ENCODE data around the gene PLTP. TPM values are rescaled to one million over a fixed set of nuclear protein-coding genes. Genes with fewer than 3 reads are reported as not detected.

Gene PLTP
- total RNA-seq, 1 experiment from 2014 or later, result 61.5 TPM

DNA sequence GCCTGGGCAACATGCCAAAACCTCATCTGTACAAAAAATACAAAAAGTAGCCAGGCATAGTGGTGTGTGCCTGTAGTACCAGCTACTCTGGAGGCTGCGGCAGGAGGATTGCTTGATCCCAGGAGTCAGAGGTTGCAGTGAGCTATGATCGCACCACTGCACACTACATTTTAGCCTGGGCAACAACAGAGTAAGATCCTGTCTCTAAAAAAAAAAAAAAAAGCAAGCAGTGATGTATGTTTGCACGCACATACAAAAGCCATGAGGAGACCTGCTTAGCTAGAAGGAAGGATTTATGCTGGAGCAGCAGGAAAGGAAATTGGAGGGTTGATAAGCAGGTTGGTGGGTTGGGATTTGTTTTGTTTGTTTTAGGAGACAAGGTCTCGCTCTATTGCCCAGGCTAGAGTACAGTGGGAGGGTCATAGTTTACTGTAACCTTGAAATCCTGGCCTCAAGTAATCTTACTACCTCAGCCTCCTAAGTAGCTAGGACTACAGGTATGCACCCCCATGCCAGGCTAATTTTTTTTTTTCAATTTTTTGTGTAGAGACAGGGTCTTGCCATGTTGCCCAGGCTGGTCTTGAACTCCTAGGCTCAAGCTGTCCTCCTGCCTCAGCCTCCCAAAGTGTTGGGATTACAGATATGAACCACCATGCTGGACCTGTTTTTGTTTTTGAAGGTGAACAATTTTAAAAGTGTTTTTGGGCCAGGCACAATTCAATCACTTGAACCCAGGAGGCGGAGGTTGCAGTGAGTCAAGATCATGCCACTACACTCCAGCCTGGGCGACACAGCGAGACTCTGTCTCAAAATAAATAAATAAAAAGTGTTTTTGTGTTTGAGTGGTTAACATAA, 50.5 kb downstream of the PLTP start:
- DNase-seq, result no peak
- Histone ChIP-seq H3F3A (ENCODE audit: low read length, unreplicated experiment) (peaks cover under 1% of the 10 kb centered on the region), H2AFZ (ENCODE audit: low read length) (no peak overlapping the region), H3K27ac (ENCODE audit: low read length) (peak overlapping the region; percentile 65), H3K36me3 (ENCODE audit: low read depth, low read length) (no peaks in the 10 kb centered on the region), H3K9ac (ENCODE audit: low read length) (peak overlapping the region; percentile 11; the same call in 1 of the 2 replicates), H3K9me2 (replicated peaks; ENCODE audit: low read length) (no peaks in the 10 kb centered on the region), H3K9me3 (ENCODE audit: low read length) (no peaks in the 10 kb centered on the region), H3K4me2 (ENCODE audit: low read length) (no peak overlapping the region), H4K20me1 (ENCODE audit: low read length) (no peaks in the 10 kb centered on the region), H3K27me3 (ENCODE audit: low read length) (no peaks in the 10 kb centered on the region), H3K4me1 (ENCODE audit: insufficient read depth, low read length) (peaks cover 22% of the 10 kb centered on the region), H3K4me3 (ENCODE audit: low read length) (no peak overlapping the region), H3K79me2 (ENCODE audit: low read length) (peaks cover 11% of the 10 kb centered on the region)
- no peak for TF ChIP-seq EZH2 (IDR thresholded peaks at IDR 0.05; ENCODE audit: low read length, unreplicated experiment)
- no peak for TF ChIP-seq EZH2phosphoT487 (IDR thresholded peaks at IDR 0.05; ENCODE audit: borderline replicate concordance, low read length)
- TF ChIP-seq, protein P1, sequence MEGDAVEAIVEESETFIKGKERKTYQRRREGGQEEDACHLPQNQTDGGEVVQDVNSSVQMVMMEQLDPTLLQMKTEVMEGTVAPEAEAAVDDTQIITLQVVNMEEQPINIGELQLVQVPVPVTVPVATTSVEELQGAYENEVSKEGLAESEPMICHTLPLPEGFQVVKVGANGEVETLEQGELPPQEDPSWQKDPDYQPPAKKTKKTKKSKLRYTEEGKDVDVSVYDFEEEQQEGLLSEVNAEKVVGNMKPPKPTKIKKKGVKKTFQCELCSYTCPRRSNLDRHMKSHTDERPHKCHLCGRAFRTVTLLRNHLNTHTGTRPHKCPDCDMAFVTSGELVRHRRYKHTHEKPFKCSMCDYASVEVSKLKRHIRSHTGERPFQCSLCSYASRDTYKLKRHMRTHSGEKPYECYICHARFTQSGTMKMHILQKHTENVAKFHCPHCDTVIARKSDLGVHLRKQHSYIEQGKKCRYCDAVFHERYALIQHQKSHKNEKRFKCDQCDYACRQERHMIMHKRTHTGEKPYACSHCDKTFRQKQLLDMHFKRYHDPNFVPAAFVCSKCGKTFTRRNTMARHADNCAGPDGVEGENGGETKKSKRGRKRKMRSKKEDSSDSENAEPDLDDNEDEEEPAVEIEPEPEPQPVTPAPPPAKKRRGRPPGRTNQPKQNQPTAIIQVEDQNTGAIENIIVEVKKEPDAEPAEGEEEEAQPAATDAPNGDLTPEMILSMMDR (conservative IDR thresholded peaks at IDR 0.05; ENCODE audit: low read depth, low read length), result no peak
- BruUV-seq (replicated peaks), result no TSS peak
- ChIA-PET POLR2A (ENCODE audit: unreplicated experiment) (interaction anchor here (0.6 kb wide), 1 partner anchor 11 kb away, joined by 7 read pairs; no protein-coding TSS in a partner anchor), CTCF (no interaction called here)
- no peak for ATAC-seq
- intact Hi-C loops (cut with micrococcal nuclease), result no loop called here

GRCh38 chr20:45860560-45861220, 51.3 kb downstream of the PLTP start:
- no peaks in the 10 kb centered on the region for H3K36me3 ChIP-seq (ENCODE audit: low read depth, low read length)
- H3K4me1 ChIP-seq (ENCODE audit: insufficient read depth, low read length), result peaks cover 29% of the 10 kb centered on the region
- BruUV-seq (replicated peaks), result no TSS peak
- no peak overlapping the region for H2AFZ ChIP-seq (ENCODE audit: low read length)
- no peak for ATAC-seq
- no peaks in the 10 kb centered on the region for H3K9me2 ChIP-seq (replicated peaks; ENCODE audit: low read length)
- H3K4me2 ChIP-seq (ENCODE audit: low read length), result no peak overlapping the region
- intact Hi-C loops (cut with micrococcal nuclease), result no loop called here
- TF ChIP-seq EZH2 (IDR thresholded peaks at IDR 0.05; ENCODE audit: low read length, unreplicated experiment) (no peak), EZH2phosphoT487 (IDR thresholded peaks at IDR 0.05; ENCODE audit: borderline replicate concordance, low read length) (no peak)
- TF ChIP-seq, protein P1 (conservative IDR thresholded peaks at IDR 0.05; ENCODE audit: low read depth, low read length), result no peak
- H3K9me3 ChIP-seq (ENCODE audit: low read length), result no peaks in the 10 kb centered on the region
- peak overlapping the region; percentile 65 for H3K27ac ChIP-seq (ENCODE audit: low read length)
- no peaks in the 10 kb centered on the region for H3K27me3 ChIP-seq (ENCODE audit: low read length)
- H3F3A ChIP-seq (ENCODE audit: low read length, unreplicated experiment), result no peaks in the 10 kb centered on the region
- ChIA-PET POLR2A (ENCODE audit: unreplicated experiment) (no interaction called here), CTCF (no interaction called here)
- DNase-seq, result peak; percentile 51
- H3K4me3 ChIP-seq (ENCODE audit: low read length), result no peak overlapping the region
- H4K20me1 ChIP-seq (ENCODE audit: low read length), result no peaks in the 10 kb centered on the region
- peaks cover 19% of the 10 kb centered on the region for H3K79me2 ChIP-seq (ENCODE audit: low read length)
- peak overlapping the region; percentile 11; the same call in 1 of the 2 replicates for H3K9ac ChIP-seq (ENCODE audit: low read length)

All from PC-3 (cell line).